ENCODE results near the gene NTM.

NTM gene

DNA sequence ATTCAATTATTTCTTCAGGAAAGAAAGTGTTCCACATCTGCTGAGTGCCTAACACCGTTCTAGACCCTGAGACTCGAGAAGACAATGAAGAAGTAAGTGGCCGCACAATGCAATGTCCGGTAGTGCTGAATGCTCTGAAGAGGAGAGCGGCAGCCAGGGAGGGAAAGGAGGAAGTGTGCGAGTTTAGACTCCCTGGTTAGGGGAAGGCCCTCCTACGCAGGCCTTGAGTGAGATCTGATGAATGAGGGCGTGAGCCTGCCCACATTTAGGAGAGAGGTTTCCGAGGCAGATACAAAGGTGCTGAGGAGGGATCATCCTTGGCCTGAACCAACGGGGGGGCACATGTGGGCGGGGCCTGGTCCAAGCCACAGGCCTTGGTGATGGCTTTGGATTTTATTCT lies 558.6 kb downstream of the NTM start:
- DNase-seq (ENCODE audit: extremely low read depth, low read depth), result no peak
- TF ChIP-seq CTCF (IDR thresholded peaks at IDR 0.05; ENCODE audit: low read depth, low read length), result no peak

GRCh38 chr11:131932584-131933325 lies 562.3 kb downstream of the NTM start:
- TF ChIP-seq CTCF (IDR thresholded peaks at IDR 0.05; ENCODE audit: low read depth, low read length), result no peak
- DNase-seq (ENCODE audit: extremely low read depth, low read depth), result no peak

DNA sequence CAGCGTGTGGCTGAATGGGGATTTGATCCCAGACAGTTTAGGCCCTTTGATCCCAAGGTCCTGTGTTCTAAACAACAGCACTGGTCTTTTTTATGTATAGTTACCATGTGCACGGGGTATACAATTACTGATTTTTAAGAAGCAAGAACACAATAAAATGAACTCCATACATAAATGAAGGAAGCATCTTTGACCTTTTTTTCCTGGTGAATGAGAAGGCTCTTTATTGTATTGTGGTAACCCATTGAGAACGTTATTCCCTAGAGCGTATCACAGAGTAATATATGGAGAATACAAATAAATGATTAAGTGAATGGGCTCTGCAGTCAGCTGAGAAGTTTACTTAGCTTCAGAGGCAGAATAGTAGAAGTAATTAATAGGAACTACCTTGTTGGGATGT lies 563.6 kb downstream of the NTM start:
- TF ChIP-seq CTCF (IDR thresholded peaks at IDR 0.05; ENCODE audit: low read depth, low read length), result no peak
- DNase-seq (ENCODE audit: extremely low read depth, low read depth), result no peak

DNA sequence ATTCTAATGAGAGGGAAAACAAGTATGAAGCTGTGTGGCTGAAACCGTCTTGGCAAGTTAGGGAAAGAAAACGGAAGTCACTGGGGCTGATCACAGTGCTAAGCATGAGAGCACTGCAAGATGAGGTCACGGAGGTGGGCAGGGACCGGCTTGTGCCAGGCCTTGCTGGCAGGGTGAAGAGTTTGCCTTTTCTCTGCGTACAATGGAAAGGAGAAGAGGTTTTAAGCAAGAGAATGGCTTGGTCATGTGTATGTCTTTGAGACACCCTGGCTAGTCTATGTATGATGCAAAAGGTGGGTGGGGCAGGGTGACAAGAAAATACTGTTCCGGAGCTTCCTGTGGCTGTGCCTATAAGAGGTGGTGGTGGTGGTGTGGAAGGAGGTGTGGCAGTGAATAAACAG lies 567.9 kb downstream of the NTM start:
- DNase-seq (ENCODE audit: extremely low read depth, low read depth), result no peak
- TF ChIP-seq CTCF (IDR thresholded peaks at IDR 0.05; ENCODE audit: low read depth, low read length), result no peak

GRCh38 chr11:131940126-131940525 lies 569.7 kb downstream of the NTM start:
- DNase-seq (ENCODE audit: extremely low read depth, low read depth), result no peak
- no peak for TF ChIP-seq CTCF (IDR thresholded peaks at IDR 0.05; ENCODE audit: low read depth, low read length)

DNA sequence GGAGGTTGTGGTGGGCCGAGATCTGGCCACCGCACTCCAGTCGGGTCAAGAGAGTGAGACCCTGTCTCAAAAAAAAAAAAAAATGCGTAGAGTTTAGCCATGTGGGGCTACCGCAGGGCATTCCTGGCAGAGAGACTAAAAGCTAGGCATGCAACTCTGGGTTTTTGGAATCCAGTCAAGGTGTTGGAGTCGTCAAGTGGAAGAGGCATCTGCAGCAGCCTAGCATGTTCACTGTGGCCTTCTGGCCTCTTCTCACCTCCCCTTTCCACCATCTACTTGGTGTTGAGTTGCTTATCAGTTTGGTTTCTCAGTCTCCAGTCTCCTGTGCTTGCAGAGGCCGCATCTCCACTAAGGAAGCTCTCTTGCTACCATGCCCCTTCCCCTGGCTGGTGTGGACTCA lies 572.5 kb downstream of the NTM start:
- no peak for TF ChIP-seq CTCF (IDR thresholded peaks at IDR 0.05; ENCODE audit: low read depth, low read length)

GRCh38 chr11:131943295-131943694 lies 572.9 kb downstream of the NTM start:
- no peak for TF ChIP-seq CTCF (IDR thresholded peaks at IDR 0.05; ENCODE audit: low read depth, low read length)
- no peak for DNase-seq (ENCODE audit: extremely low read depth, low read depth)

More for the DNA sequence above, 572.5 kb downstream of the NTM start:
- DNase-seq (ENCODE audit: extremely low read depth, low read depth), result no peak

Data from AG09319 (cell line).